Stimulated activated CD8-positive, alpha-beta memory T cell treated with anti-CD3 and anti-CD28 coated beads, Interleukin-15, amount 100 ng/mL, for 24 hours (primary cell): ENCODE measurements around the gene ITIH5.

Source experiments
- DNase-seq: peaks from one replicate; pipeline ENCODE4 v3.0.0-alpha.2; 2020; ENCODE audit warnings: low read depth

The ITIH5 gene

GRCh38 chr10:7626283-7626682 lies 40.5 kb downstream of the ITIH5 start:
- no peak for DNase-seq

DNA sequence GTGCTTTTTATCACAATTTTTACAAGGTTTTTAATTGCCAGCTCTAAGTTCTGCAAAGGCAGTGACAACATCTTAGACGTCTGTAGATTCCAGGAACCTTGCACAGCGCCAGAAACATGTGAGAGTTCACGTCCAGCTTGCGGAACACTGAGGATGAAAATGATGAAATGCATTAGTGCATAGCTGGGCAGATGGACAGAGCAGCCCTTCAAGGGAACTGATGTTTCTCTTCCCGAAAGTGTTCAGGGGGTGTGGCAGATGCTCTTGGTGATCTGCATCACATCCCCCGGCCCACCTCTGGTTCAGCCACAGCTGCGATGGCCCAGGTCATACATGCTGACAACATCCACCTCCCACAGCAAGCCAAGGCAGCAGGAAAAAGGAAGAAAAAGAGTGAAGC lies 40.9 kb downstream of the ITIH5 start:
- no peak for DNase-seq

GRCh38 chr10:7625009-7625408 lies 41.8 kb downstream of the ITIH5 start:
- no peak for DNase-seq

- no peak for DNase-seq
Observed at GRCh38 chr10:7622969-7623368, 43.8 kb downstream of the ITIH5 start.

DNA sequence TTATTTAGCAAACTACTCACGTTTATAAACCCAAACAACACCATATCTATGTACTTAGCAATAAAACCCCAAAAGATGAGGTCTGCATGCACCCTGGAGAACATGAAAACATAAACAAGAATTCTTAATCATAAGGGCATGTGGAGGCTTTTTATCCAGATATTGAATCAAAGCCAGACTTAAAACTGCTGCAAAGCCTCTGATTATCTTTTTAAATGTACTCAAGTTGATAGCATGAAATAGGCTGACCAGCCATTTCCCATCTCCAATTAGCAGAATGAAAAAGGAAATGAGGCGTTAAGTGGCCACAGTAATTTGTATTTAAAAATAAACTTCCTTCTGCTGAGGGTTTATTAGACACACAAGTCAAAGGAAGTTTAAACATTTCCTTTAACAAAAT lies 48.3 kb downstream of the ITIH5 start:
- DNase-seq: no peak

GRCh38 chr10:7611909-7612308 lies 54.9 kb downstream of the ITIH5 start:
- DNase-seq: no peak

DNA sequence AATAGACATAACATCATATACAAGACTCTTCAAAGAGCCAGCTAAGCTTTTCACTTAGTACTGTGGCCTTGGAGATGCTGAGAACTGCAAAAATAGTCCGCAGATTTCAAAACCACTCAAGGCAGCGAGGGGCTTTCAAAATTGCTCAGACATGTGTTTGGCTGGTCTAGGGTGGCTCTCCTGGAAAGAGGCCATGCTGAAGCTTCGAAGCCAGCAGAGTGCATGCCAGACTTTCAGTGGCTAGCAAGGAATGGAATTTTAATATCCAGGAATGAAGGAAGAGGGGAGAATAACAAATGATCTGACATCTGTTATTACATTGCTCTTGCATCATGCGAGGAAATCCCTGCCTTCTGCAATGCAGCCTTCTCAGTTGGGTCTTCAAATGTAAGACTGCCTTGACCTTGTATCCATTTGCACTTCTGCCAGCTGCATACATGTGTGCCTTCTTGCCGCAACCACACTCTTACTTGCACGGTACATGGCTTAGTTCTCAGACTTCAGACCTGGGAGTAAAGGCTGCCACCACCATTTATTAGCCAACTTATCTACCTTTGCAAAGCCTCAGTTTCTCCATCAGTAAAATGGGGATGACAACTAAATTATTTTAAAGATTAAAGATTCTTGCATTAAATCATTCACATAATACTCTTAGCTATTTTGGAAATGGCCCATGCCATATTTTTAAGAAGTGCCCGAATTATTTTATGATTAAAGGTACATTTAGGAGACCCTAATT lies 55.9 kb downstream of the ITIH5 start:
- DNase-seq: no peak

- DNase-seq: no peak
Observed at GRCh38 chr10:7610026-7610425, 56.7 kb downstream of the ITIH5 start.

- DNase-seq: no peak
Observed at GRCh38 chr10:7609556-7609955, 57.2 kb downstream of the ITIH5 start.

GRCh38 chr10:7608001-7608400 lies 58.8 kb downstream of the ITIH5 start:
- no peak for DNase-seq

DNA sequence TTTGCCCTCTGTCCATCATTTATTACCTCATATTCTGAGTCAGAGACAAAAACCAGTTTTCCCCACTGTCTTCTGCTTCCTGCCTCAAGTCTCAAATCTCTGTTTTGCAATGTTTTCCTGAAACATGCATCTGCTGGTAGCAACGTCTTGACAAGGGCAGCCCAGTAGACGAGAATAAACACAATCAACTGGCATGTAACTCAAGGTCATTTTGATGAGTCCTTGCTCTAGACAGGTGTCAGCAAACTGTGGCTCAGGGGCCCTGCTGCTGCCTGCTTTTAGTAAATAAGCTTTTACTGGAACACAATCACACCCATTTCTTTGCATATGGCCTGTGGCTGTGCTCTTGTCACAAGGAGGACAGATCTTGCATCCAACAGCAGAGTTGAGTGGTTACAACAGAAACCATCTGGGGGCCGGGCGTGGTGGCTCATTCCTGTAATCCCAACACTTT lies 59.8 kb downstream of the ITIH5 start:
- DNase-seq: no peak

DNA sequence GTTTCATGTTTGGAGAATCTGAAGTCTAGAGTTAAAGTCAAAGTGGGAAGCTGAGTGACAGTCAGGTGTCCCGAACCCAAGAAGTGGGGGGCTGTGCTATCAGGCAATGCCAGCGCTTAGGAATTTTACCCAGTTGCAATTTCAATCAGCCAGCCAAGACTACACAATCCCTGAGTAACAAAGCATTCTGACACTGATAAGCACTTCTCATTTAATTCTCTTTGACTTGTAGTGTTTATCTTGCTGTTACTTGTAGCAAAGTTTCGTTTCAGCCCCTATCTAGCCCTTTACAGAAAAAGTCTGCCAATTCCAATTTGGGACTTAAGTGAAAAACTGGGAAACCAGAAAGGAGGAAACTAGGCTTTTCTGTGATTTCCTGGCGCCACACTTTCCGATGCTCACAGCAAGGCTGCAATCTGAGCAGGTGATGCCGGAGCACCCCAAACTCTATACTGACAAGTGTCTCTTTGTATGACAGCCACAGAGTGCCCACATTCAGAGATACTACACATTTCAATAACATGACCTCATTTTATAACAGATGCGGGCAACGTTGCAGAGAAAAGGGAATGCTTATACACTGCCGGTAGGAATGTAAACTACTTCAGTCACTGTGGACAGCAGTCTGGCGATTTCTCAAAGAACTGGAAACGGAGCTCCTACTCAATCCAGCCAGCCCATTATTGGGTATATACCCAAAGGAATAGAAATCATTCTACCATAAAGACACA lies 61.0 kb downstream of the ITIH5 start:
- DNase-seq: no peak

DNA sequence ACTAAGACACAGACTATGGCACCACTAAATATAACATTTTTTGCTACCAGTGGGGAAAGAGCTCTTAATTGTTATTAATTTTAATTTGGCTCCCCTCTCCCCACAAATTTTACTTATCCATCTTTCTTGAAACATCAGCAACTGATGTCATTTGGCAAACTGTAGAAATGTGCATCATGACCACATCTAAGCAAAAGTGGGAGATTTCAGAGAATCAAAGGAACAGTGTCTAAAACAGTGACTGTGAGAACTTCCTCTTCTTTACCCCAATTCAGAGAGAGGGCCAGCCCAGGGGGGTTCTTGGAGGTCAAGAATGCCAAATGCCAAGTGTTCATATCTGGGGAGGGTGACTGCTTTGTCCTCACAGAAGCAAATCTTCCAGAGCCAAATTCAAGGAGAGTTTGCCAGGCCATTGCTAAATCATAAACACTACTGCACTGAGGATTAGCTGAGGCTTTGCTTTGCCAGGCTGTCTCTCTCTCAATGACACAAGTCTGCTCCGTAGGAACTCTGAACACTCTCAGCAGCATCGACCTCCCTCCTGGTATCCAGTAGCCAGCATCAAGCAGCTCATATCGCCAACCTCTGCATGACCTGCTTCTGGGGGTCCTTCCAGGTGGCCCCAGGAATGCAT lies 65.6 kb downstream of the ITIH5 start:
- no peak for DNase-seq

GRCh38 chr10:7598771-7599170 lies 68.0 kb downstream of the ITIH5 start:
- DNase-seq: no peak

DNA sequence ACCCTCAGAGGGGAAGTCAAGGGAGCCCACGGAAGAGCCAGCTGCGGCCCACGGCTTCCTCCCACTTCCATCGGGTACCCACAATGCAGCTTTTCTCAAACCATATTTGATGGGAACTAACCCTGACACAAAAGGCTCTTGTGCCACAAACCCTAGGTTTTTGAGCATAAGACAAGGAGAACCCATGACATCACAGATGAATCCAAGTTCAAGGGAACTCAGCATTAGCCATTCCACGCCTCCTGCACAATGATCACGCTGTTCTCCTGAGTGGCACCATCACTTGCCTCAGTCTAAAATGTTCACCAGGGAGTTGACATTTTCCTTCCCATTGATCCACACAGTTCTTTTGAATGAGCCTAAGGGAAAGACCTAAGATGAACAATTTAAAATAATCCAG lies 70.4 kb downstream of the ITIH5 start:
- no peak for DNase-seq

DNA sequence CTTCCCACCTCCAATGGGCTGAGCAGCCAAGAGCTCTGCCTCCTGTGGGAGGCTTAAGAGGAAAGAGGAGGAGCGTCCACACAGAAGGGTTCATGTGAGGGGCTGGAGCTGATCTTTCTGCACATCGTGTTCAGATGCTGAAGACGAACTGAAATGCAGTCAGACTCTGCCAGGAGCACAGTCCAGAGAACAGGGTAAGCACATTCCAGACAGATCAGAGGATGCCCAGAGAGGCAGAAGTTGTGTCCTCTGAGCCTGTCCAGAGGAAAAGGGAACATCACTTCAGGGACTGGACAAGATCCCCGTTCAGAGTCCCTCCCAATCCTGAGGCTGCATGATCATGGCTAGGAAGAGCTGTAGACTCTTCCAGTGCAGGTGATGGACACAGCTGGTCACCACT lies 72.9 kb downstream of the ITIH5 start:
- DNase-seq: no peak

DNA sequence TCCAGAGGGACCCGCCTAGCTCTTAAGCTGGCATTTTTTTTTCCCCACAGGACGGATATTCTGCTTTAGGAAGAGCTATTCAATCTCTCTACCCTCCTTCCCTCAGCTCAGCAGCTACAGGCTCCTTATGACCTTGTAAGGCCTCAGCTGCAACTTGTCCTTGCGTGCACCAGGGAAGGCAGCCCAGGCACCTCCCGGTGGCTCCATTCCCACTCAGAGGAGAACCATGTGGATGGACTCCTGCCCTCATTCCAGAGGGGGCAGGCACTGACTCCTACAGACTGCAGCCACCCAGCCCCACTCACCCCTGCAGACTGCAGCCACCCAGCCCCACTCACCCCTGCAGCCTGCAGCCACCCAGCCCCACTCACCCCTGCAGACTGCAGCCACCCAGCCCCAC lies 73.7 kb downstream of the ITIH5 start:
- no peak for DNase-seq

GRCh38 chr10:7592627-7593026 lies 74.1 kb downstream of the ITIH5 start:
- no peak for DNase-seq

GRCh38 chr10:7590271-7590670 lies 76.5 kb downstream of the ITIH5 start:
- no peak for DNase-seq

DNA sequence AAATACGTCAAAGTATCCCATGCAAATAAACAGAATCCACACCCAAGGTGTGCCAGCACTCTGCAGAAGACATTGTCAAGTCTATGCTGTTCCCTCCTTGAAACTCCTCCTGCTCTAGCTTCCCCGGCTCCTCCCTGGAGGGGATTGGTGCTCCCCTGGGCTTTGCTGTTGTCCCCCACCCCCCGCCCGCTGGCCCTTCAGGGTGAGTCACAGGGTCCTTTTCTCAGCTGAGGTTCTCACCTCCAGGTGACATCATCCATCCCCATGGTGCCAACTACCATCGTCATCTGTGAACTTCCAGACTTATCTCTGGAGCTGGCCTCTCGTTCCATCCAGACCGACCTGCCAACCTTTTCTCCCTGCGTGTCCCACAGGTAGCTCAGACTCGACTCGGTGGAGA lies 77.0 kb downstream of the ITIH5 start:
- DNase-seq: no peak

DNA sequence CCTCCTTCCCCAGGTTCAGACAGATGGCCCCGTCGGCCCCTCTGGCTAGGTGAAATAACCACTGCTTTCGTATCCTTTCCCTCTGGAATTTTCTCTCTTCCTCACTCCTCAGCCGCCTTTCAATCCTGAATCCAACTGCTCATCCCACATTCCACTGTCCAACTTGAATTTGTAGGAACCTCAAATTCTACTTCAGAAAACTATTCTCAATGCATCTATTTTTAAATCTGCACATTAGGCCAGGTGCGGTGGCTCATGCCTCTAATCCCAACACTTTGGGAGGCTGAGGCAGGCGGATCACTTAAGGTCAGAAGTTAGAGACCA lies 78.9 kb downstream of the ITIH5 start:
- DNase-seq: no peak

- DNase-seq: no peak
Observed at GRCh38 chr10:7587168-7587864, 79.5 kb downstream of the ITIH5 start.

DNA sequence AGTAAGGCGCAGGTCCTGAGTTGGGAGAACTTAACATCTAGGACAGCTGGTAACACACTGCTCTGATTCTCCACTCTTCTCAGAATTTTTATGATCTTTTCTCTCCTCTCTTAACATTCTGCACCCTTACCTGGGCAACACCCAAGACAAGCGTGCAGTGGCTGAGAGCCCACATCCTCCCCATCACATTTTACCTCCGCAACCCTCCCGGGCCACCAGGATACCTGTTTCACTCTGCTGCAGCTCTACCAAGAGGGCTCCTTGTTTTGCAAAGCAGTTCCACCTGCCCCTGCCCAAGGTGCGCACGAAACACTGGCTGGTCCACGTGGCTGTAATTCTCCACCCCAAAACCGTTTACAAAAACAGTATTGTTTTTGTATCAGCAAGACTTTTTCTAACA lies 81.5 kb downstream of the ITIH5 start:
- no peak for DNase-seq
